OCI-M2 (cell line): ENCODE measurements around the gene PSKH1.
"Not testable (repeated sequence)": the region's sequence is repeated elsewhere in the genome, so short reads cannot be mapped to it uniquely, and the experiment has no call there.

ENCODE experiments used
- DNase-seq: peaks from one replicate; lab custom pipeline; 2025; ENCODE audit not compliant: unreplicated experiment; lab: John Stamatoyannopoulos, UW

The PSKH1 gene

DNA sequence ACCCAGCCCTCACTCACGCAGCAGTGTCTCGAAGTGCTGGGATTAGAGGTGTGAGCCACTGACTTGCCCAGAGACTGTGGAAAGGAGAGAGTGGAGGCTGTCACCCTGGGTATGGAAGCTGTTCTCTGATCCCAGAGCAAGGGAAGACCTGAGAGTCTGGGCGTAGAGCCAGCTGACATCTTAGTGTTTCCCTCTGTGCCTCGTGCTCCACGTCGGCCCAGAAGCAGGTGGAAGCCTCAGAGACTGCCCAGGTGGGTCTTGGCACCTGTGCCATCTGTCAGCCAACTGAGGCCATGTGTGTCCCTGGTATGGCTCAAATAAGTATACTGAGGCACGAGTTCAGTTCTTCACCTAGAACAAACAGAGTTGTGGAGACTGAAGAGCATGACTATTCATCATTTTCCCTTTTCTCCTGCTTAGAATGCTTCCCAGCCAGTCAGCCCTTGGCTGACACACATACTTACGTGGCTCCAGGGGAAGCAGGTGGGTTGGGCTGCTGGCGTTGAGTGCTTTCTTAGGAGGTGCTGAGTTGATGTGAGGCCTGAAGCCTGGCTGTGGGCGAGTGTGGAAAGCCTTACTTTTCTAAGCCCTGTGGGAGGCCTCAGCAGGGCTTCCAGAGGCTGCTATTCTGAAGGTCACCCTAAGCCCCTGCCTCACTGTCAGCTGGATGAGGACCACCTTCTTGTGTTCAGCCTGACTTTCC lies 30.5 kb downstream of the PSKH1 start:
- DNase-seq = no peak

DNA sequence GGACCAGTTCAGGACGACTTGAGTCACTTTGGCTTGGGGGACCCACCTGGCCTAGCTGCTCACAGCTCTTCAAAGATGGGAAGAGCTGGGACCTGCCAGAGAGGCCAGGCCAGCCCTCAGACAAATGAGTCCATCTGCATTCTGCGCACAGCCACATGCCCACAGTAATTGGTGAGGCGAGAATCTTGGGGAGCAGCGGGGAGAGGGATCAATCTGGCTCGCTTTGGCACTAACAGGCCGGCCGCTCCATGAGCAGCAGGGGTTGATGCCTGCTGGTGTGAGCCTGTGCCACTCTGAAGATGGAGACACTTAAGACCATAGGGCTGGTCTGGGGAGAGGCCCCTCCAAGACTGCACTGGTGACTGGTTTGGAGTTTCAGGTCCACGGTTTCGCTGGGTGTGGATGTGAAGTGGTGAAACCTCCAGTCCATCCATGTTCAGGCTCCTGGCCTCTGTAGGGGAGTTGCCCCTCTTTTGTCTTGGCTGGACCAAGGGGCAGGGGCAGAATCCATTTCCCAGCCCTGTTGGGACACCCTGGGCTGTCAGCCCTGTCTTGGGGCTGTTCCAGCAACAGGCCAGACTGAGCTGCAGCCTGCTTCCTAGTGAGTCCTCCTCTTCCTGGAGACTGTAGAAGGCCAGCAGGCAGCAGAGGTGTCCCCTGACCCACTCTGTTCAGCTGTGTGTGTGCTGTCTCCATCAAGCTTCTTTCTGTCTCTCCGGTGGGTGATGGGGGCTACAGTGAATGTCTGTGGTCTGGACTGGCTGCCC lies 31.3 kb downstream of the PSKH1 start:
- DNase-seq = no peak

DNA sequence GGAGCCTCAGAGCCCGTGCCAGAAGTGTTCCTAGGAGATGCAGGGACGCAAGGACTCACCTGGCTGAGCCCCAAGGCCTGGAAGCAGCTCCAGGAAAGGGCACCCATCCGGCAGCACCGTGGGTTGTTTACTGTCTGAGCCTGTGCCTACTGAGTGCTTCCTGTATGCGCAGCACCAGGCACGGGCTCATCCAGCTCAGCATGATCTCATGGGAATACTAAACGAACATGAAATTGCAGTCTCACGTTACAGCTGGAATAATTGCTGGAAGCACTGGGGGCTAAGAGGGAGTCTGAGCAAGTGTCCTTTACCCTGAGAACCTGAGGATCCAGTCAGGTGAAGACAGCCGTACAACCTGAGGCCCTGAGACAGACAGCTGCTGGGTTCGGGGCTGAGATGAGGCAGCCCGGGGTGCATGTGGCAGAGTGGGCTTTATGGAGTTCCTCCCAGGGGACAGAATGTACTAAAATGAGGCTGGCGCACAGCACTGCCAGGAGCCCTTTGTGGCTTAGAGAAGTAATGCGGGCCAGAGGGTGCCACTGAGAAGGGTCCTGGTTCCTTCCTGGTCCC lies 33.2 kb downstream of the PSKH1 start:
- DNase-seq = no peak

DNA sequence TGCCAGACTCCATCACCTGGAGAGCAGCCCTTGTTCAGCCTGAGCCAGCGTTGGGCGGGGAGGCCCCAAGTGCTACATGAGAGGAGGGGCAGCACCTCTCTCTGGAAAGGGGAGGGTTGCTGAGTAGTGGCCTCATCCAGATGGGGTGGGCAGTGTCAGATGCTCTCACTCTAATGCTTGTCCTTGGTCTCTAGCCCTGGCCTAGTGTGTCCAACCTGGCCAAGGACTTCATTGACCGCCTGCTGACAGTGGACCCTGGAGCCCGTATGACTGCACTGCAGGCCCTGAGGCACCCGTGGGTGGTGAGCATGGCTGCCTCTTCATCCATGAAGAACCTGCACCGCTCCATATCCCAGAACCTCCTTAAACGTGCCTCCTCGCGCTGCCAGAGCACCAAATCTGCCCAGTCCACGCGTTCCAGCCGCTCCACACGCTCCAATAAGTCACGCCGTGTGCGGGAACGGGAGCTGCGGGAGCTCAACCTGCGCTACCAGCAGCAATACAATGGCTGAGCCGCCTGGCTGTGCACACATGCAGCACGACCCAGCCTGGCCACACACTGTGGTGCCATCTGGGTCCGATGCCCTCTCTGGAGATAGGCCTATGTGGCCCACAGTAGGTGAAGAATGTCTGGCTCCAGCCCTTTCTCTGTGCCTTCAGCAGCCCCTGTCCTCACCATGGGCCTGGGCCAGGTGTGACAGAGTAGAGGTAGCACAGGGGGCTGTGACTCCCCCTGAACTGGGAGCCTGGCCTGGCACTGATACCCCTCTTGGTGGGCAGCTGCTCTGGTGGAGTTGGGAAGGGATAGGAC lies 34.3 kb downstream of the PSKH1 start:
- no peak for DNase-seq

DNA sequence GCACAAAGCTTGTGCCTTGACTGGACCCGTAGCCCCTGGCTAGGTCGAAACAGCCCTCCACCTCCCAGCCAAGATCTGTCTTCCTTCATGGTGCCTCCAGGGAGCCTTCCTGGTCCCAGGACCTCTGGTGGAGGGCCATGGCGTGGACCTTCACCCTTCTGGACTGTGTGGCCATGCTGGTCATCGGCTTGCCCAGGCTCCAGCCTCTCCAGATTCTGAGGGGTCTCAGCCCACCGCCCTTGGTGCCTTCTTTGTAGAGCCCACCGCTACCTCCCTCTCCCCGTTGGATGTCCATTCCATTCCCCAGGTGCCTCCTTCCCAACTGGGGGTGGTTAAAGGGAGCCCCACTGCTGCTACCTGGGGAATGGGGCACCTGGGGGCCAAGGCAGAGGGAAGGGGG lies 35.1 kb downstream of the PSKH1 start:
- no peak for DNase-seq

DNA sequence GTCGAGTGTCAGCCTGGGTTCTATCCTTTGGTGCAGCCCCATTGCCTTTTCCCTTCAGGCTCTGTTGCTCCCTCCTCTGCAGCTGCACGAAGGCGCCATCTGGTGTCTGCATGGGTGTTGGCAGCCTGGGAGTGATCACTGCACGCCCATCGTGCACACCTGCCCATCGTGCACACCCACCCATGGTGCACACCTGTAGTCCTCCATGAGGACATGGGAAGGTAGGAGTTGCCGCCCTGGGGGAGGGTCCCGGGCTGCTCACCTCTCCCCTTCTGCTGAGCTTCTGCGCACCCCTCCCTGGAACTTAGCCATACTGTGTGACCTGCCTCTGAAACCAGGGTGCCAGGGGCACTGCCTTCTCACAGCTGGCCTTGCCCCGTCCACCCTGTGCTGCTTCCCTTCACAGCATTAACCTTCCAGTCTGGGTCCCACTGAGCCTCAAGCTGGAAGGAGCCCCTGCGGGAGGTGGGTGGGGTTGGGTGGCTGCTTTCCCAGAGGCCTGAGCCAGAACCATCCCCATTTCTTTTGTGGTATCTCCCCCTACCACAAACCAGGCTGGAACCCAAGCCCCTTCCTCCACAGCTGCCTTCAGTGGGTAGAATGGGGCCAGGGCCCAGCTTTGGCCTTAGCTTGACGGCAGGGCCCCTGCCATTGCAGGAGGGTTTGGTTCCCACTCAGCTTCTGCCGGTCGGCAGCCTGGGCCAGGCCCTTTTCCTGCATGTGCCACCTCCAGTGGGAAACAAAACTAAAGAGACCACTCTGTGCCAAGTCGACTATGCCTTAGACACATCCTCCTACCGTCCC lies 35.7 kb downstream of the PSKH1 start:
- DNase-seq = no peak

DNA sequence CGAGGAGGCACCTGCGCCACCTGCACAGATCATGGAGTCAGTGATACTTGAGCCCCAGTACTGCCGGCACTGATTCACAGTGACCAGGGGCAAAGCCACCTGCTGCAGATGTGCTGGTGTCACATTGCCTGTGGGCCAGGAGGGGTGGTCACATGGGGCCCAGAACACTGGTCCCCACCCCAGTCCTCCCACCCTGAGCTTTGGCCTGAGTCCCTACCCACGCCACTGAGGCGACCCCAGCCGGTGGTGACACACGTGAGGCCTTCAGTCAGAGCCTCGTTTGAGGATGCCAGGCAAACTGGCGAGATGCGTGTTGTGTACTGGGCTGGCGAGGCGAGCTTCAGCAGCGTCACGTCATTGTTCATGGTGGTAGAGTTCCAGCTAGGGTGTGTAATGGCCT lies 37.1 kb downstream of the PSKH1 start:
- DNase-seq = no peak

DNA sequence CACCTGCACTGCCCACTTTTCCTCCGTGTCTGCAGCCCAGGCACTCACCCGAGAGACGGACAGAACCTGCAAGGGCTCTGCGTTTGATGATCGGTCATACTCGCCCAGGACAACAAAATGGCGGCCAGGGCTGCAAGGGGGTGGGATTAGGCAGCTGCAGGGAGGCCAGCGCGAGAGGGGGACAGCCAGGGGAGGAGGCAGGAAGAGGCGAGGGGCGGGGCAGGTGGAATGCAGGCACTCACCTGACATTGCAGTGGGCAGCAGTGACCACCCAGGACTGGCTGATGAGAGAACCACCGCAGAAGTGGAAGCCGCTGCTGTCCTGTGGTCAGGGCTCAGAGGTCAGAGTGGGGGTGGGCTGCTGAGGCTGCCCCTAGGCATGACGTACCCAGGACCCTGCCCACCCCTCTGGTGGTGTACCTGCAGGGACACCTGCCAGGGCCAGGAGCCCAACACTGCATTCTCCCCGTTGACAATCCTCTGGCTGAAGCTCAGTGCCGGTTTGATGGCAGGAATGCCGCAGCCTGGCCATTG lies 37.7 kb downstream of the PSKH1 start:
- no peak for DNase-seq

DNA sequence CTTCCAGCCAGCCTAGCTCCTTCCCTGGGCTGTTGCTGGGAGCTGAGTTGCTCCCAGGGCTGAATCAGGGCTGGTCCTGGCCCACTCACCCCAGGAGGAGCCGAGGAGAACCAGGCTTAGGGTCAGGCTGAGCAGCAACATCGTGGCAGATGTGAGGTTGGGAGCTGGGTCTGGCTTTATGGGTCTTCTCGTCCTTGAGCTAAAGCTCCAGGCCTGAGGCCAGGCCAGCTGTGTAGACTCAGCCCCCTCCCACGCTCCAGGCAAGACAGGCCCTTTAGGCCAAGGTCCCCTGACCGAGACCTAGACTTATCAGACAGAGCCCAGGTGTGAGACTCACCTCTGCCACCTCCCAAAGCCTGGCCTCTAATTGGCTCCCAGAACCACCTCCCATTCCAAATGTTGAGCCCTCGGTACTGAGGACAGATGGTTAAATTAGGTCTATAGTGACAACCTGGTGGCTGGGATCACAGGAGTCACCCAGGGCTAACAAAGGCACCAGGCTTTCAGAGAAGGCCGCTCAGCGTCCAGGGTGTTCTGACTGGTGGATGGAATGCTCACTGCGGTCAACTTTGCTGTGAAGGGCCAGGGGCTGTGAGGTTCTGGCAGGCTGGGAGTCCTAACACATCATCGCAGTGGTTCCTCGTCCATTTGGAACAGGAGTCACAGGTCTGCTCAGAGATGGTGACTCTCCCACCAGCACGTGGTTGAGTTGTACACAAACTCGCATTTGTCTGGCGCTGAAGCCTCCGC lies 38.8 kb downstream of the PSKH1 start, which contains the start of gene CTRL:
TSS of gene CTRL (minus strand) at position 151 of the 750 bp plus-strand sequence. CDS start at position 141, 10 bp downstream.
- DNase-seq = no peak

DNA sequence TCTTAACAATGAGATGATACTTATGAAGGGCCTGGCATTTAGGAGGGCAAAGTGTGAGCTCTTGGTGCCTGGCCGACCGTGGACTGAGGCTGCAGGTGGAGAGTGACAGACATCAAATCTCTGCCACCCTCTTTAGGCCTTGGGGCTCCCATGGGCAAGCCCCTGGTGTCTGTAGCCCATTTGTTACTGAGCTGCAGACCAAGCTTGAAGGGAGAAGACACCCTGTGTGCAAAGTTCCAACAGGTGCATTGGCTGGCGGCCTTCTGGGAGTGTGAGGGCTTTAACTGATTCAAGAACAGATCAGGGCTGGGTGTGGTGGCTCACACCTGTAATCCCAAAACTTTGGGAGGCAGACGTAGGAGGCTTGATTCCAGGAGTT lies 39.4 kb downstream of the PSKH1 start:
- no peak for DNase-seq

DNA sequence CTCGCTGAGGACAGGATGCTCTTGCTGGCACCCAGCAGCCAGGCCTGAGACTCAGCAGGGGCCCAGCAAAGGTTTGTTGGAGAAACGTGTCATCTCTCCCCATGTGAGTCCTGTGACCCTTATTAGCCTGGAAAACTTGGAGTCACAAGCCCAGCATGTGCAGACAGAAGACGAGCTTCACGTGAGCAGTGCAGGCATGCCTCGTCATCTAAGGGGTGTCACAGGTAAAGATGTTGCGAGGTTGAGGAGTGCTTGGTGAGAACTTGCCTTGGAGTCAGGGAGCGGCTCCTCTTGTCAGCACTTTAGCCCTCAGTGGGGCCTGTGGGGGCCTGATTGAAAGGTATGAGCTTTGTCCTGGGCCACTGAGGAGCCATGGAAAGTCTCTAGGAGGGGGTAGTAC lies 40.8 kb downstream of the PSKH1 start:
- no peak for DNase-seq

DNA sequence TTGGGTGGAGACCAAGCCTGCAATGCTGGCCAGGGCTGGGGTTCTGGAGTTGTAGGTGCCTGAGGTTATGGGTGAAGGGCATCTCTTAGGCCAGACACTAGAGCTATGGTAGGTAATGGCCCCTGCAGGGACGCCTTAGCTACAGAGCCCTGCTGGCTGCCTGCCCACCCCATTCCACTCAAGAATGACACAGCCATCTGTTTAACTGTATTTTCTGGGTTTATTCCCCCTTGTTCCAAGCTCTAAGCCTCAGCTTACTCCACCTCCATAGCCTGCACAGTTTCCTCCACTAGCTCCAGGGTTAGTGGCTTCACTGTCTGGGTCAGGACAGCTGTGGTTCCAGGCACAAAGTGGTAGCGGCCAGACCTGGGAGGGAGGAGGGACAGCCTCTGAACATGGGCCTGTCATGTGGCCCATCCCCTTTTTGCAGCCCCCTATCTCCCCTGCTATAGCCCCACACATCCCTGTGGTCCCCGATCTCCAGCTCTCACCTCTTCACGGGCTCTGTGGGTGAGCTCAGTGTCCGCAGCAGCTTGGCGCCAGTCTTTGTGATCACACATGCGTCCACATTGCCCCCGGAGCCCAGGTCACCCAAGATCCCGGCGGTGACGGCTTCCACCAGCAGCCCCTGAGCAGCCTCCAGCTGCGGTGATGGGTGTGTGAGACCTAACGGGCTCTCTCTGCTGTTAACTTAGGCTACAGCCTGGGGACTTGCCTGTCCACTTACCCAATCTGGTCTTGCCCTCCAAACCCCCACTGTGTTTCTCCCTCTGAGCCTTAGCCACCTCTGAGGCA lies 41.4 kb downstream of the PSKH1 start:
- no peak for DNase-seq

DNA sequence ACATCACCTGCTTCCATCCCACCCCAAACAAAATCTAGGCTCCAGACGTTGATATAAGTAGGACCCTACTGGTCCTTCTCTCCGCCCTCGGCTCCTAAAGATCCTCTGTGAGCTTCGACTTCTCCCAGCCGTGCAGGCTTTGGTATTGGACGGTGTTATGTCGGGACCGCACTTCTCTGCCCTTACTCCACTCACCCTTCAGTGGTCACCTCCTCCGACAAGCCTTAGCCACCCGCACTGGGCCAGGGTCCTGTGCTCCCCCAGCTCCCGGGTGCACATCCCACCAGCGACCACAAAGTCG lies 42.0 kb downstream of the PSKH1 start:
- DNase-seq = no peak

DNA sequence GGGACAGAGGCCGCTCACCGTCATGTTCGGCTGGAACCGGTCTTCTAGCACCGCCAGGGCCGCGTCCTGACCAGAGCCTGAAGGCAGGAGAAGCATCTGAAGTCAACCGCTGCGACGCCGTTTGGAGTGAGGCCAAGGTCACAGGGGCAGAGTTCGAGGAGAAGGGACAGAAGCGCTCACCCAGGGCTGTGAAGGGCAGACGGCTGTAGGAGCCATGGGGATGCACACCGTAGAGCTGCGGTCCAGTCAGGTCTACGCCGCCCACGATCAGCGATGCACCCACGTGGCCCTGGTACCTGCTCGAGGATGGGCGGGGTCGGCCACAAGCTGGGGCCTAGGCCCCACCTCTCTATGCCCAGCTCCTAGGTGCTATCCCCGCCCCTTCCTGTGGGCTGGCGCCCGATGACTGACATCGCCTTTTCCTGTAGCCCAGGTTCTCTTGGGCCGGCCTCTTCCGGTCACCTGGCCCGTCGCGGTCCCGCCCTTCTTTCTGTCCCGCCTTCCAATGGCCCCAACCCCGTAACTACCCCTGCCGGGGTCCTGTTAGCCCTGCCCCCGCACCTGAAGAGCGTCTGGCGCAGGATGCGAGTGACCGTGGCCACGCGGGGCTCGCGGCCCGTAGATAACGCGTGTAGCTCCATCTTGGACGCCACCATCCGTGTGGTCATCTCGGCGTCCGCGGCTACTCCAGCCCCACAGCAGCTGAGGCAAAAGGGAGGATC lies 42.5 kb downstream of the PSKH1 start:
- peak; percentile 83 for DNase-seq

DNA sequence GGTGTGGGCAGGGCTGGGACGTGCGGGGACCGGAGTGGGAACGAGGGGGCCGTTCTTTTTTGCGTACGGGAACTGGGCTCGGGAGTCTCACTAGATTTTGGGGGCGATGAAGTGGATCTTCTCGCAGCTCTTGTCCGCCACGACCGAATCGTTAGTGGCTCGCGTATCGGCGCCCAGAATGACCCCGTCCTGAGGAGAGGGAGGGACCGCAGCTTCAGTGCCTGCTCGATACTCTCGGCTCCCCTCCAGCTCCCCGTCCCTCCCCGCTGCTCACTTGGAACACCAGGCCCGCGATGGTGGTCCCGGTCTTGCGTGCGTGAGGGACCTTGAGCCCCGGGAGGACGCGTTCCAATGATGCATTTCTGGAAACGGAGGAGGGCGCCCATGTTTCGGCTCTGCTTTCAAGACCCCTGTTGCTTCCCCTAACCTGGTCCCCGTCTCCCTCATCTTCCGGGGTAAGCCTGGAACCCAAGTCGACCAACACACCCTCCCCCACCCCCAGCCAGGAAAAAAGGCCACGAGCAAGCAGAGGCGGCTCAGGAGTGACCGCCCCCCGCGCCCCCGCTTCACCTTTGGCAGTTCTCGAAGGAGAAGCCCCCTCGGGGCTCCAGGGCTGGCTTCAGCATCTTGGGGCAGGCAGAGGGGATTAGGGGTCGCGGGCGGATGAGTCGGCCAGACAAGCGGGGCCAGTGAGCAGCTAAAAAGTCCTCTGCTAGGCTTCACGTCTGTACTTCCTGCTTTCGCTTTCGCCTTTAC lies 43.2 kb downstream of the PSKH1 start, which contains the start of gene PSMB10:
TSS of gene PSMB10 (minus strand) at position 727 of the 756 bp plus-strand sequence. CDS start at position 626, 101 bp downstream.
- DNase-seq = no peak

DNA sequence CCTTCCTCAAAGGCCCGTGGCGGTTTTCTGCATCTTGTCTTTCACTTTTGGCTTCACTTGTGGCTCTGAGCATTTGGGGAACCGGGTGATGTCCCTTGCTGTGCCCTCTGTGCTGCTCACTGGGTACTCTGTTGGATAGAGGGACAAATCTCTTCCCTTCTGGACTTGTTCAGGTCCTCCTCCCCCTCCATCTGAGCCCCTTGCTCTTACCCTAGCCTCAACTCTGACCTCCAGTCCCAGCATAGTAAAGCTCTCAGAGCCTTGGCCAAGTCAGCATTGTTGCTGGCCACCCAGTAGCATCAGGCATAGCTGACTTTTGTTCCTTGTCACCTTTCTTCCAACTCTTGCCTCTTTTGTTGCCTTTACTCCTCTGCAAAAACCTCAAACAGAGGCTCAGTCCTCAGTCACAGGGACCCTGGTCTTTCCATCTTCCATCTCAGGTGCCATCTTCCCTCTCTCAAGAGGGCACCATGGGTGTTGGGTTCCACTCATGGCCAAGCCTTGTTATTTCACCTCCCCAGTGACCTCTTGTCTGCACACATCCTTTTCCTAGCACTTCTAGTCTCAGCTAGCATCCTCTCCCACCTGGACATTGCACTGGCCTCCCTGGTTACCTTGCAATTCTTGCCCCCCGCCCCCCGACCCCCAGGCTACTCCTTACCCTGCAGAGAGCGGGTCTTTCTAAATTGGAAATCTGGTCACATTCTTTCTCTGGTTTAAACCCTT lies 44.0 kb downstream of the PSKH1 start:
- DNase-seq = no peak

DNA sequence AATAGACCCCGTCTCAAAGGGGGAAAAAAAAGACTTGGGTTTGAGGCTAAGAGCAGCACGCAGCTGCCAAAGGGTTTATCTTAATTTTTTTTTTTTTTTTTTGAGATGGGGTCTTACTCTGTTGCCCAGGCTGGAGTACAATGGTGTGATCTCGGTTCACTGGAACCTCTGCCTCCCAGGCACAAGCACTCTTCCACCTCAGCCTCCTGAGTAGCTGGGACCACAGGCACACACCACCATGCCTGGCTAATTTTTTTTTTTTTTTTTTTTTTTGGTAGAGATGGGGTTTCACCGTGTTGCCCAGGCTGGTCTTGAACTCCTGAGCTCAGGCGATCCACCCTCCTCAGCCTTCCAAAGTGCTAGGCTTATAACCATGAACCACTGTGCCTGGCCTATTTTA lies 44.7 kb downstream of the PSKH1 start:
- DNase-seq = not testable (repeated sequence)
